GM12878 (cell line): ENCODE results near the gene FREM2.

ENCODE experiments used
- CTCF ChIP-seq, 3 experiments: IDR thresholded peaks in 2 of 3; conservative IDR thresholded peaks in 1 of 3; 2 replicates each; pipeline ENCODE4 v1.5.1; 2011; ENCODE audit warnings: low read depth in 3 of 3, low read length in 3 of 3, mild to moderate bottlenecking in 3 of 3, control low read depth in 2 of 3, moderate library complexity in 2 of 3, inconsistent platforms in 1 of 3, mixed read lengths in 1 of 3; ENCODE audit not compliant: control insufficient read depth in 2 of 3, insufficient read depth in 1 of 3; ENCODE audit errors: extremely low read depth in 1 of 3
- DPF2 ChIP-seq: fragments of 450-650 bp; IDR thresholded peaks from 2 replicates; pipeline ENCODE4 v1.6.1; 2017; ENCODE audit warnings: mild to moderate bottlenecking
- EED ChIP-seq: sonication (generic); IDR thresholded peaks from 2 replicates; pipeline ENCODE4 v1.6.1; 2016; ENCODE audit warnings: antibody characterized with exemption, low read depth
- EP300 ChIP-seq, 2 experiments: fragments of 150-350 bp in 1 of 2; IDR thresholded peaks; 2 replicates each; pipeline ENCODE4 v1.6.1; 2011 to 2012; ENCODE audit warnings: low read depth in 2 of 2, low read length in 2 of 2, borderline replicate concordance in 1 of 2, improper control_type of control experiment in 1 of 2, inconsistent platforms in 1 of 2; ENCODE audit not compliant: control insufficient read depth in 1 of 2
- EZH2 ChIP-seq: IDR thresholded peaks from 2 replicates; pipeline ENCODE4 v1.6.1; 2012; ENCODE audit warnings: low read depth, mild to moderate bottlenecking, control low read depth, inconsistent platforms, low read length, borderline replicate concordance; ENCODE audit not compliant: control insufficient read depth
- FOXM1 ChIP-seq: IDR thresholded peaks from 2 replicates; pipeline ENCODE4 v1.6.1; 2012; ENCODE audit warnings: low read depth, mild to moderate bottlenecking, inconsistent platforms, low read length, moderate library complexity
- POLR2AphosphoS5 ChIP-seq: IDR thresholded peaks from 2 replicates; pipeline ENCODE4 v1.6.1; 2011; ENCODE audit warnings: mild to moderate bottlenecking, low read length, inconsistent platforms
- TAF1 ChIP-seq: IDR thresholded peaks from 2 replicates; pipeline ENCODE4 v1.6.1; 2011; ENCODE audit warnings: mild to moderate bottlenecking, low read depth, low read length, borderline replicate concordance
- ZNF592 ChIP-seq: fragments of 450-650 bp; IDR thresholded peaks from 2 replicates; pipeline ENCODE4 v1.6.1; 2017; ENCODE audit warnings: mild to moderate bottlenecking, moderate library complexity
- TF ChIP-seq, protein P1 (sequence below): IDR thresholded peaks from 2 replicates; pipeline ENCODE4 v1.6.1; 2012; ENCODE audit warnings: low read depth, low read length, improper control_type of control experiment
- TF ChIP-seq, protein P2 (sequence below): IDR thresholded peaks from 2 replicates; pipeline ENCODE4 v1.6.1; 2011; ENCODE audit warnings: low read depth, low read length, improper control_type of control experiment, borderline replicate concordance
- TF ChIP-seq, protein P3 (sequence below): IDR thresholded peaks from 2 replicates; pipeline ENCODE4 v1.6.1; 2011; ENCODE audit warnings: mild to moderate bottlenecking, low read depth, low read length, moderate library complexity; ENCODE audit not compliant: insufficient replicate concordance

GRCh38 chr13:38661010-38661675 is 25.7 kb upstream of the FREM2 start:
- TF ChIP-seq, protein P1, sequence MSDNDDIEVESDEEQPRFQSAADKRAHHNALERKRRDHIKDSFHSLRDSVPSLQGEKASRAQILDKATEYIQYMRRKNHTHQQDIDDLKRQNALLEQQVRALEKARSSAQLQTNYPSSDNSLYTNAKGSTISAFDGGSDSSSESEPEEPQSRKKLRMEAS: no peak
- no peak for TF ChIP-seq EED
- no peak for TF ChIP-seq EP300 (IDR thresholded peaks at IDR 0.05; ENCODE audit: borderline replicate concordance in 1 of 2, control insufficient read depth in 1 of 2, low read depth in 2 of 2, low read length in 2 of 2)
- TF ChIP-seq FOXM1: no peak
- TF ChIP-seq, protein P2, sequence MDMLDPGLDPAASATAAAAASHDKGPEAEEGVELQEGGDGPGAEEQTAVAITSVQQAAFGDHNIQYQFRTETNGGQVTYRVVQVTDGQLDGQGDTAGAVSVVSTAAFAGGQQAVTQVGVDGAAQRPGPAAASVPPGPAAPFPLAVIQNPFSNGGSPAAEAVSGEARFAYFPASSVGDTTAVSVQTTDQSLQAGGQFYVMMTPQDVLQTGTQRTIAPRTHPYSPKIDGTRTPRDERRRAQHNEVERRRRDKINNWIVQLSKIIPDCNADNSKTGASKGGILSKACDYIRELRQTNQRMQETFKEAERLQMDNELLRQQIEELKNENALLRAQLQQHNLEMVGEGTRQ: no peak
- no peak for TF ChIP-seq CTCF (IDR thresholded peaks at IDR 0.05 in 2 of 3, conservative IDR thresholded peaks at IDR 0.05 in 1 of 3; ENCODE audit: control insufficient read depth in 2 of 3, extremely low read depth in 1 of 3, insufficient read depth in 1 of 3, low read depth in 3 of 3, low read length in 3 of 3)
- no peak for TF ChIP-seq TAF1
- no peak for TF ChIP-seq ZNF592
- no peak for TF ChIP-seq POLR2AphosphoS5
- TF ChIP-seq, protein P3, sequence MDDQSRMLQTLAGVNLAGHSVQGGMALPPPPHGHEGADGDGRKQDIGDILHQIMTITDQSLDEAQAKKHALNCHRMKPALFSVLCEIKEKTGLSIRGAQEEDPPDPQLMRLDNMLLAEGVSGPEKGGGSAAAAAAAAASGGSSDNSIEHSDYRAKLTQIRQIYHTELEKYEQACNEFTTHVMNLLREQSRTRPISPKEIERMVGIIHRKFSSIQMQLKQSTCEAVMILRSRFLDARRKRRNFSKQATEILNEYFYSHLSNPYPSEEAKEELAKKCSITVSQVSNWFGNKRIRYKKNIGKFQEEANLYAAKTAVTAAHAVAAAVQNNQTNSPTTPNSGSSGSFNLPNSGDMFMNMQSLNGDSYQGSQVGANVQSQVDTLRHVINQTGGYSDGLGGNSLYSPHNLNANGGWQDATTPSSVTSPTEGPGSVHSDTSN: no peak
- TF ChIP-seq DPF2: no peak
- TF ChIP-seq EZH2: no peak
